IMR-90 (cell line): ENCODE results near the gene TMPRSS9. TPM values are rescaled to one million over a fixed set of nuclear protein-coding genes. Genes with fewer than 3 reads are reported as not detected.

Experiments used
- ATAC-seq: fragments of 200-7000 bp; cut with Tn5 transposase; 2 replicates; pipeline ENCODE4 v1.9.1; 2020; ENCODE audit warnings: low read depth, mild to moderate bottlenecking, moderate library complexity
- BruUV-seq: library from RNA; stranded (reverse); fragments of 400-500 nt; replicated peaks from 2 replicates; lab custom pipeline; 2021; lab: Mats Ljungman, UMichigan
- CTCF ChIA-PET: fragments of 300-600 bp; formaldehyde crosslinking; extraction: SDS; loops from one replicate; lab custom pipeline; 2021; ENCODE audit warnings: antibody characterized with exemption; lab: Yijun Ruan, JAX
- POLR2A ChIA-PET: fragments of 300-600 bp; sonication (Branson Sonifier 250); formaldehyde crosslinking; loops from one replicate; lab custom pipeline; 2022; ENCODE audit warnings: antibody characterized with exemption; ENCODE audit not compliant: unreplicated experiment; lab: Charles Lee
- DNase-seq: peaks from one replicate; pipeline ENCODE4 v3.0.0; 2013
- H2AFZ ChIP-seq: replicated peaks from 2 replicates; pipeline ENCODE3; 2013; ENCODE audit warnings: low read length, mild to moderate bottlenecking; ENCODE audit not compliant: poor library complexity
- H2AK5ac ChIP-seq: 2 replicates; pipeline ENCODE4 v1.6.1; 2013; ENCODE audit warnings: low read depth, low read length, inconsistent platforms
- H2AK9ac ChIP-seq: replicated peaks from 2 replicates; pipeline ENCODE3; 2013; ENCODE audit warnings: mild to moderate bottlenecking, low read depth, low read length, moderate library complexity; ENCODE audit not compliant: poor library complexity
- H2BK120ac ChIP-seq: 2 replicates; pipeline ENCODE4 v1.6.1; 2013; ENCODE audit warnings: low read depth, low read length, inconsistent platforms
- H2BK15ac ChIP-seq: 3 replicates; pipeline ENCODE4 v1.6.1; 2013; ENCODE audit warnings: low read depth, low read length, inconsistent platforms
- H2BK20ac ChIP-seq: 2 replicates; pipeline ENCODE4 v1.6.1; 2013; ENCODE audit warnings: low read depth, mild to moderate bottlenecking, inconsistent platforms, low read length, moderate library complexity
- H2BK5ac ChIP-seq: 2 replicates; pipeline ENCODE4 v1.6.1; 2013; ENCODE audit warnings: mild to moderate bottlenecking, low read depth, low read length, inconsistent platforms; ENCODE audit not compliant: poor library complexity, severe bottlenecking
- H3K14ac ChIP-seq: replicated peaks from 2 replicates; pipeline ENCODE4 v1.6.1; 2013; ENCODE audit warnings: low read depth, low read length, inconsistent platforms
- H3K18ac ChIP-seq: 2 replicates; pipeline ENCODE4 v1.6.1; 2013; ENCODE audit warnings: low read depth, low read length, control low read depth
- H3K23ac ChIP-seq: 2 replicates; pipeline ENCODE4 v1.6.1; 2013; ENCODE audit warnings: low read depth, low read length, inconsistent platforms
- H3K27ac ChIP-seq: 2 replicates; pipeline ENCODE4 v1.5.1; 2013; ENCODE audit warnings: mild to moderate bottlenecking, control low read depth, low read length; ENCODE audit not compliant: insufficient read depth
- H3K27me3 ChIP-seq: 2 replicates; pipeline ENCODE4 v1.6.1; 2013; ENCODE audit warnings: low read length; ENCODE audit not compliant: control insufficient read depth, insufficient read depth
- H3K36me3 ChIP-seq: 2 replicates; pipeline ENCODE4 v1.6.1; 2013; ENCODE audit warnings: low read length, mixed read lengths; ENCODE audit not compliant: control insufficient read depth, insufficient read depth
- H3K4ac ChIP-seq: 2 replicates; pipeline ENCODE4 v1.6.1; 2013; ENCODE audit warnings: low read depth, low read length, inconsistent platforms
- H3K4me1 ChIP-seq: 2 replicates; pipeline ENCODE4 v1.6.1; 2013; ENCODE audit warnings: low read length, mixed read lengths; ENCODE audit not compliant: control insufficient read depth, insufficient read depth
- H3K4me2 ChIP-seq: 2 replicates; pipeline ENCODE4 v1.6.1; 2013; ENCODE audit warnings: low read depth, mild to moderate bottlenecking, control low read depth, low read length, moderate library complexity
- H3K4me3 ChIP-seq: 2 replicates; pipeline ENCODE4 v1.5.1; 2013; ENCODE audit warnings: low read depth, mild to moderate bottlenecking, control low read depth, low read length, moderate library complexity; ENCODE audit not compliant: insufficient read depth
- H3K56ac ChIP-seq: 2 replicates; pipeline ENCODE4 v1.6.1; 2013; ENCODE audit warnings: low read length, inconsistent platforms; ENCODE audit not compliant: insufficient read depth; ENCODE audit errors: extremely low read depth
- H3K79me1 ChIP-seq, 2 experiments: 2 replicates each; pipeline ENCODE4 v1.6.1; 2013; ENCODE audit warnings: low read length in 2 of 2, inconsistent platforms in 1 of 2, low read depth in 1 of 2
- H3K9ac ChIP-seq: 2 replicates; pipeline ENCODE4 v1.6.1; 2013; ENCODE audit warnings: low read depth, low read length, control low read depth
- H3K9me1 ChIP-seq: 2 replicates; pipeline ENCODE4 v1.6.1; 2013; ENCODE audit warnings: low read length, inconsistent platforms; ENCODE audit not compliant: insufficient read depth
- H3K9me3 ChIP-seq: 2 replicates; pipeline ENCODE4 v1.6.1; 2013; ENCODE audit warnings: low read length; ENCODE audit not compliant: control insufficient read depth, insufficient read depth
- H4K20me1 ChIP-seq: 2 replicates; pipeline ENCODE4 v1.6.1; 2013; ENCODE audit warnings: low read length, inconsistent platforms; ENCODE audit not compliant: insufficient read depth
- H4K5ac ChIP-seq: 2 replicates; pipeline ENCODE4 v1.6.1; 2013; ENCODE audit warnings: mild to moderate bottlenecking, low read depth, low read length, control low read depth
- H4K8ac ChIP-seq, 2 experiments: 2 replicates each; pipeline ENCODE4 v1.6.1; 2013; ENCODE audit warnings: low read depth in 2 of 2, low read length in 2 of 2, control low read depth in 1 of 2, inconsistent platforms in 1 of 2
- H4K91ac ChIP-seq: 2 replicates; pipeline ENCODE4 v1.6.1; 2013; ENCODE audit warnings: low read depth, low read length, inconsistent platforms; ENCODE audit not compliant: insufficient read depth
- CHD1 ChIP-seq: IDR thresholded peaks from 2 replicates; pipeline ENCODE4 v1.6.1; 2012; ENCODE audit warnings: low read depth, low read length, improper control_type of control experiment
- CTCF ChIP-seq: conservative IDR thresholded peaks from 2 replicates; pipeline ENCODE4 v1.5.1; 2012; ENCODE audit warnings: mild to moderate bottlenecking, low read depth, low read length, improper control_type of control experiment
- ELK1 ChIP-seq: fragments of 150-350 bp; IDR thresholded peaks from 2 replicates; pipeline ENCODE4 v1.6.1; 2016; ENCODE audit warnings: low read depth, mild to moderate bottlenecking, low read length, moderate library complexity, borderline replicate concordance
- FOS ChIP-seq: fragments of 150-350 bp; IDR thresholded peaks from 2 replicates; pipeline ENCODE4 v1.6.1; 2016; ENCODE audit warnings: low read depth, low read length
- MAFK ChIP-seq: IDR thresholded peaks from 2 replicates; pipeline ENCODE4 v1.6.1; 2012; ENCODE audit warnings: low read depth, low read length, improper control_type of control experiment
- MAZ ChIP-seq: IDR thresholded peaks from 2 replicates; pipeline ENCODE4 v1.6.1; 2012; ENCODE audit warnings: low read depth, mild to moderate bottlenecking, low read length, improper control_type of control experiment, moderate library complexity, borderline replicate concordance
- MXI1 ChIP-seq: IDR thresholded peaks from 2 replicates; pipeline ENCODE4 v1.6.1; 2012; ENCODE audit warnings: low read depth, mild to moderate bottlenecking, low read length, moderate library complexity, borderline replicate concordance
- POLR2A ChIP-seq: IDR thresholded peaks from 2 replicates; pipeline ENCODE4 v1.6.1; 2012; ENCODE audit warnings: mild to moderate bottlenecking, low read depth, low read length
- RAD21 ChIP-seq: IDR thresholded peaks from 2 replicates; pipeline ENCODE4 v1.6.1; 2012; ENCODE audit warnings: low read length, improper control_type of control experiment
- RCOR1 ChIP-seq: IDR thresholded peaks from 2 replicates; pipeline ENCODE4 v1.6.1; 2012; ENCODE audit warnings: mild to moderate bottlenecking, low read length, improper control_type of control experiment; ENCODE audit not compliant: insufficient replicate concordance
- RFX5 ChIP-seq: IDR thresholded peaks from 2 replicates; pipeline ENCODE4 v1.8.0; 2012; ENCODE audit warnings: low read depth, mild to moderate bottlenecking, low read length, moderate library complexity
- SMC3 ChIP-seq: fragments of 150-350 bp; IDR thresholded peaks from 2 replicates; pipeline ENCODE4 v1.6.1; 2016; ENCODE audit warnings: low read depth, mild to moderate bottlenecking, antibody characterized with exemption, low read length, moderate library complexity
- USF2 ChIP-seq: fragments of 150-350 bp; IDR thresholded peaks from 2 replicates; pipeline ENCODE4 v1.6.1; 2017; ENCODE audit warnings: mild to moderate bottlenecking, antibody characterized with exemption, low read length, low read depth
- WGBS, 2 experiments: methylation state at CpG; one replicate each; pipeline versions ENCODE4 v1.1.5 to v1.1.7; 2013; ENCODE audit warnings: missing lambda C conversion rate in 2 of 2; ENCODE audit not compliant: insufficient read length in 1 of 2; ENCODE audit errors: extremely low coverage in 2 of 2; 5-methylcytosine and 5-hydroxymethylcytosine counted together
- dilution Hi-C: fragments of 300-500 bp; cut with HindIII; formaldehyde crosslinking; loops from one replicate; pipeline ENCODE4 v1.14.3; 2018; ENCODE audit warnings: low sequenced_read_pairs; ENCODE audit not compliant: unreplicated experiment
- in situ Hi-C: fragments of 300-500 bp; cut with MboI; formaldehyde crosslinking; loops from 3 replicates; pipeline ENCODE4 v1.14.3; 2019; ENCODE audit warnings: low sequenced_read_pairs, inconsistent platforms, mixed read lengths
- intact Hi-C: fragments of 100-400 bp; cut with micrococcal nuclease; formaldehyde crosslinking; loops from 2 replicates; pipeline ENCODE4 v1.10.0; 2022
- polyA plus RNA-seq, 3 experiments: library from polyadenylated mRNA; depleted of rRNA; stranded (reverse); fragments of >200 nt; gene quantifications; 2 replicates each; pipeline ENCODE4 v1.2.3, GENCODE V29; 2012; ENCODE audit warnings: low replicate concordance in 1 of 3
- total RNA-seq: library from RNA; depleted of rRNA; stranded (reverse); fragments of >200 nt; gene quantifications from 2 replicates; pipeline ENCODE4 v1.2.3, GENCODE V29; 2012

Gene TMPRSS9
- total and polyA plus RNA-seq, 2 of the 4 experiments (the other 2 are of a cell fraction) = not detected

GRCh38 chr19:2423915-2424685, 64.0 kb downstream of the TMPRSS9 start:
- in situ Hi-C loops = no loop called here
- Histone ChIP-seq H2BK5ac (no peak overlapping the region), H3K27ac (no peak overlapping the region), H4K5ac (no peak overlapping the region), H3K4me1 (peaks cover 12% of the 10 kb centered on the region), H4K8ac (no peak overlapping the region), H4K20me1 (peaks cover 29% of the 10 kb centered on the region), H3K27me3 (no peaks in the 10 kb centered on the region), H3K18ac (no peak overlapping the region), H3K79me1 (peaks cover 21 to 73% of the 10 kb centered on the region in 2 experiments), H3K56ac (no peak overlapping the region), H3K4me2 (no peak overlapping the region), H2AFZ (no peak overlapping the region), H3K9me1 (no peaks in the 10 kb centered on the region; the same call in 1 of the 2 replicates), H2BK120ac (no peak overlapping the region), H3K9me3 (no peaks in the 10 kb centered on the region), H3K36me3 (peaks cover 5% of the 10 kb centered on the region; the same call in 1 of the 2 replicates), H3K9ac (no peak overlapping the region), H3K4ac (no peak overlapping the region), H2AK5ac (no peak overlapping the region), H2BK15ac (no peak overlapping the region), H2BK20ac (no peak overlapping the region), H2AK9ac (no peak overlapping the region), H3K14ac (no peak overlapping the region), H3K4me3 (no peak overlapping the region), H3K23ac (no peak overlapping the region), H4K91ac (no peak overlapping the region)
- CTCF ChIA-PET = no interaction called here
- TF ChIP-seq MAZ (no peak), ELK1 (no peak), MAFK (no peak), RCOR1 (no peak), POLR2A (no peak), USF2 (no peak), FOS (no peak), MXI1 (no peak), RAD21 (no peak), CTCF (no peak), RFX5 (no peak), CHD1 (no peak), SMC3 (no peak)
- intact Hi-C loops = no loop called here
- BruUV-seq = no TSS peak
- DNase-seq (no peak), ATAC-seq (no peak)
- dilution Hi-C loops = no loop called here
- POLR2A ChIA-PET = no interaction called here
- 95% methylated on average over 30 of the region's 46 CpGs; no CpG with 5 or more reads in 1 of the 2 experiments for WGBS, 2 experiments
